Left ventricle myocardium inferior (tissue), 1 donor: Measurements from ENCODE around the gene TPRA1. TPM values are rescaled to one million over a fixed set of nuclear protein-coding genes. Genes with fewer than 3 reads are reported as not detected.
A peak's percentile ranks its signal among the peaks of the same experiment; 100 is the strongest.

ENCODE experiments used
- DNase-seq: peaks from one replicate; pipeline ENCODE4 v3.0.0-alpha.2; 2020
- H3K27ac ChIP-seq: fragments of 200-600 bp; replicated peaks from 2 replicates; pipeline ENCODE4 v1.8.0; 2021
- H3K27me3 ChIP-seq: fragments of 200-600 bp; 2 replicates; pipeline ENCODE4 v1.8.0; 2021; ENCODE audit warnings: low read depth
- H3K36me3 ChIP-seq: fragments of 200-600 bp; 2 replicates; pipeline ENCODE4 v1.8.0; 2021
- H3K4me1 ChIP-seq: fragments of 200-600 bp; 2 replicates; pipeline ENCODE4 v1.8.0; 2021
- H3K4me3 ChIP-seq: fragments of 200-600 bp; 2 replicates; pipeline ENCODE4 v1.8.0; 2021; ENCODE audit warnings: mild to moderate bottlenecking, moderate library complexity
- H3K9me3 ChIP-seq: fragments of 200-600 bp; replicated peaks from 2 replicates; pipeline ENCODE4 v1.8.0; 2021
- intact Hi-C: fragments of 100-400 bp; cut with micrococcal nuclease; formaldehyde crosslinking; loops from one replicate; pipeline ENCODE4 v1.11.0; 2022
- total RNA-seq: library from RNA; stranded (reverse); fragmentation: NEBNext Ultra II Directional; extraction: Animal tissue kit (Norgen Biotek cat#: 25700); gene quantifications from one replicate; pipeline ENCODE4 v1.2.1, GENCODE V29; 2021
- TF ChIP-seq, protein P1 (sequence below): fragments of 200-600 bp; IDR thresholded peaks from 2 replicates; pipeline ENCODE4 v1.8.0; 2021; ENCODE audit warnings: antibody characterized with exemption, mild to moderate bottlenecking, borderline replicate concordance
- donor health status: DM: no; HTN: yes; CAD: no; lungs with severe emphysema.

TPRA1 gene
- total RNA-seq, 1 donor from 2014 or later, result 17.4 TPM

DNA sequence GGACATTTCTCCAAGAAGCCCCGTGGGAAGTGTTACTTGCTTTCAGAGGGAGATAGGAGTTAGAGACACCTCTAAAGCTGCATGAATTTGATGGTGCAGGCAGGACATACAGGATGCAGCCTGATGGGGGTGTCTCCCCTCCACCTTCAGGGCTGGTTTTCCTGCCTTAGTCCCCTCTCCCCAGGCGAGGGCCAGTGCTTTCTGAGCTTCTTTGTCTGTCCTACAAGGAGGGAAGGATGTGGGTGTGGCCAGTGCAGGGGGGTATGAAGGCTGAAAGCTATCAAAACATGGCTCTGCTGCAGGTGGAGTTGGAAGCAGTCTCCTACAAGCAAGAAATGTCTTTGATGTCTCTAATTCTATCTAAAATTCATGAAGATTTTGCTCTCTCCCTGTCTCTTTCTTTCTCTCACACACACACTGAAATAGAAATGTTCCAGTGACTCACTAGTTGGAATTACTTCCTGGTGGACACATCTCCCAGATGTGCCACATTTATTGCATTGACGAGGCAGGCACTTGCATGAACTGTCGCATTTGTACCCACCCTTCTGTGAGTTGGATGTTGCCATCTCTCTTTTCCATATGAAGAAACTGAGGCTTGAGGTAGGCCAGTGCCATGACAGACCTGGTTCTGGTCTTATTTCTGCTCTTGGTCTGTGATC is 24.5 kb upstream of the TPRA1 start:
- no peak for DNase-seq
- peaks cover 33% of the 10 kb centered on the region for H3K36me3 ChIP-seq
- no peaks in the 10 kb centered on the region for H3K4me1 ChIP-seq
- no peak overlapping the region for H3K4me3 ChIP-seq
- no peaks in the 10 kb centered on the region for H3K9me3 ChIP-seq
- TF ChIP-seq, protein P1, sequence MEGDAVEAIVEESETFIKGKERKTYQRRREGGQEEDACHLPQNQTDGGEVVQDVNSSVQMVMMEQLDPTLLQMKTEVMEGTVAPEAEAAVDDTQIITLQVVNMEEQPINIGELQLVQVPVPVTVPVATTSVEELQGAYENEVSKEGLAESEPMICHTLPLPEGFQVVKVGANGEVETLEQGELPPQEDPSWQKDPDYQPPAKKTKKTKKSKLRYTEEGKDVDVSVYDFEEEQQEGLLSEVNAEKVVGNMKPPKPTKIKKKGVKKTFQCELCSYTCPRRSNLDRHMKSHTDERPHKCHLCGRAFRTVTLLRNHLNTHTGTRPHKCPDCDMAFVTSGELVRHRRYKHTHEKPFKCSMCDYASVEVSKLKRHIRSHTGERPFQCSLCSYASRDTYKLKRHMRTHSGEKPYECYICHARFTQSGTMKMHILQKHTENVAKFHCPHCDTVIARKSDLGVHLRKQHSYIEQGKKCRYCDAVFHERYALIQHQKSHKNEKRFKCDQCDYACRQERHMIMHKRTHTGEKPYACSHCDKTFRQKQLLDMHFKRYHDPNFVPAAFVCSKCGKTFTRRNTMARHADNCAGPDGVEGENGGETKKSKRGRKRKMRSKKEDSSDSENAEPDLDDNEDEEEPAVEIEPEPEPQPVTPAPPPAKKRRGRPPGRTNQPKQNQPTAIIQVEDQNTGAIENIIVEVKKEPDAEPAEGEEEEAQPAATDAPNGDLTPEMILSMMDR, result no peak
- no peaks in the 10 kb centered on the region for H3K27me3 ChIP-seq
- H3K27ac ChIP-seq, result no peak overlapping the region
- intact Hi-C loops, result no loop called here

DNA sequence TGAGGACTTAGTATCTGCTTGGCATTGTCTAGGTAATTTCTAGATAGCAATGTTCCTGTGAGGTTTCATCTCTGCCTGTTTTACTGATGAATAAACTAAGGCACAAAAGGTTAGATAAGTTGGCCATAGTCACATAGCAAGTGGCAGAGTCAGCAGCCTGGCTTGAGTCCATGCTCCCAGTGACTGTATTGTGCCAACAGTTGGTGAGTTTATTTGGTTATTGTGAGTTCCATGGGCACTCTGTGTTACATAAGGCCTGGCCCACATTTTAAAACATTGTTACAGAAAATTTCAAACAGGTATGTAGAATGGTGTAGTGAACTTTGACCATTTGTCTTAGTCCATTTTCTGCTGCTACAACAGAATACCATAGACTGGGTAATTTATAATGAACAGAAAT is 22.9 kb upstream of the TPRA1 start:
- TF ChIP-seq, protein P1, result no peak
- Histone ChIP-seq H3K4me1 (peaks cover 5% of the 10 kb centered on the region), H3K36me3 (peaks cover 42% of the 10 kb centered on the region), H3K4me3 (no peak overlapping the region), H3K9me3 (no peaks in the 10 kb centered on the region), H3K27ac (no peak overlapping the region), H3K27me3 (no peaks in the 10 kb centered on the region)
- no peak for DNase-seq
- intact Hi-C loops, result no loop called here

- Histone ChIP-seq H3K27ac (no peak overlapping the region), H3K4me1 (peaks cover 9% of the 10 kb centered on the region), H3K9me3 (no peaks in the 10 kb centered on the region), H3K36me3 (peaks cover 42% of the 10 kb centered on the region), H3K4me3 (no peak overlapping the region), H3K27me3 (no peaks in the 10 kb centered on the region)
- TF ChIP-seq, protein P1, result no peak
- no peak for DNase-seq
- intact Hi-C loops, result no loop called here
Observed at GRCh38 chr3:127612966-127613365, 22.4 kb upstream of the TPRA1 start.

- Histone ChIP-seq H3K36me3 (peaks cover 35% of the 10 kb centered on the region), H3K27me3 (no peaks in the 10 kb centered on the region), H3K4me1 (peaks cover 17% of the 10 kb centered on the region), H3K9me3 (no peaks in the 10 kb centered on the region), H3K27ac (no peak overlapping the region), H3K4me3 (no peak overlapping the region)
- DNase-seq, result no peak
- TF ChIP-seq, protein P1, result no peak
- intact Hi-C loops, result no loop called here
Observed at GRCh38 chr3:127611251-127611650, 20.7 kb upstream of the TPRA1 start.

- Histone ChIP-seq H3K9me3 (no peaks in the 10 kb centered on the region), H3K4me3 (no peak overlapping the region), H3K27me3 (no peaks in the 10 kb centered on the region), H3K27ac (no peak overlapping the region), H3K4me1 (peaks cover 17% of the 10 kb centered on the region), H3K36me3 (peaks cover 34% of the 10 kb centered on the region)
- DNase-seq, result no peak
- intact Hi-C loops, result no loop called here
- TF ChIP-seq, protein P1, result no peak
Observed at GRCh38 chr3:127610105-127610504, 19.6 kb upstream of the TPRA1 start.

- DNase-seq, result peak; percentile 74
- H3K27me3 ChIP-seq, result no peaks in the 10 kb centered on the region
- intact Hi-C loops, result no loop called here
- no peaks in the 10 kb centered on the region for H3K9me3 ChIP-seq
- H3K4me1 ChIP-seq, result peaks cover 17% of the 10 kb centered on the region
- H3K27ac ChIP-seq, result peak overlapping the region; percentile 64
- no peak overlapping the region for H3K4me3 ChIP-seq
- TF ChIP-seq, protein P1, result no peak
- peaks cover 41% of the 10 kb centered on the region for H3K36me3 ChIP-seq
Observed at GRCh38 chr3:127608362-127608718, 17.8 kb upstream of the TPRA1 start.
